GM18498 (cell line): ENCODE results near the gene LPIN3.
A peak's percentile ranks its signal among the peaks of the same experiment; 100 is the strongest.
"Not testable (repeated sequence)": the region's sequence is repeated elsewhere in the genome, so short reads cannot be mapped to it uniquely, and the experiment has no call there.

Source experiments
- ATAC-seq: cut with Tn5 transposase; IDR thresholded peaks from one replicate; pipeline ENCODE4 v1.9.1; 2021; ENCODE audit warnings: mild to moderate bottlenecking, moderate library complexity; ENCODE audit not compliant: unreplicated experiment

LPIN3 gene

DNA sequence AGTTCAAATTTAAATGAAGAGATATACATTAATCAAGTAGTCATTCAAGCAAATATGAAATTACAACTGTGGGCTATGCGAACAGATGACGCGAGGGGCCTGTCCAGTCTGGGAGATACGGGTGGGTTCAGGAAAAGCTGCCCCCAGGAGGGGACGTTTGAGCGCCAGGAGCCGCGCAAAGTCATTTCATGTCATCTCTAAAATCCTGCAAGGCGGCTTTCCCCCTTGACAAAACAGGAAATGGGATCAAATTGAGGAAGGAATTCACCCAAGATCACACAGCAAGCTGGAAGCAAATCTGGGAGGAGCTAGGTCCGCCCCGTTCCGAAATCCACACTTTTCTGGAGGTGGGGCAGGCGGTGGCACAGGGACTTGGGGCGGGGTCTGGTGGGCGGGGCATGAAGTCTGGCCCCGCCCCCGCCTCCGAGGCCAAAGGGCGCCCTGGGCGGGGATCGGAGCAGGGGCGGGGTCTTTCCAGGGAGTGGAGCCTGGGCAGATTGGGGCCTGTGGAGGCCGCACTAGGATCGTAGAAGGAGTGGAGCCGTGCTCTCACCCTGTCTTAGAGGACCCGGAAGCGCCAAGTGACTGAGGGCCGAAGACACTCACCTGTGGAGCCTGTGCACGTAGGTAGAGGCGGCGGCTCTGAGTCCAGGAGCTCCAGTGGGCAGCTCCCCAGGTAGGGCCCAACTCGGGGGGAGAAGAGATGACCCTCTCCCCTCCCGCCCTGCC lies at the start of gene LPIN3:
Gene LPIN3 (plus strand): TSS at position 495 of the 729 bp plus-strand sequence. CDS start 4,983 bp downstream, outside the sequence.
- ATAC-seq: peak; percentile 19

GRCh38 chr20:41293269-41294037 lies 47.2 kb upstream of the LPIN3 start:
- no peak for ATAC-seq

DNA sequence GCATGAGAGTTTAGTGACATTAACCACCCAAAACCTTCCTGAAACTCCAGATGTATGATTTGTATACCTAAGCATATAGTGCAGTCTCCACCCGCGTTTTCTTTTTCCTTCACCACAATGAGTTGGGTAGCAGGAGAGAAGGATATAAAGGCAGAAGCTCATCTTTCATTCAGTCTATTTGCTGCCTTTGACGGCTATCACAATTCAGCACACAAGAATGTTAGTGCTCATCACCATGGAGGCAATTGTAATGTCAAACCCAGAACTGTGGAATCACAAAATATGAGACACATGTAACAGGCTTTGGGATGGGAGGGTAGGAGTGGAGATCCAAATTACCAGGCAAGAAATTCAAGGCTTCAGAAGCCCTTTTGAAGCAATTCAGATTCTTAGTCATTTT lies 40.7 kb upstream of the LPIN3 start:
- ATAC-seq: no peak

DNA sequence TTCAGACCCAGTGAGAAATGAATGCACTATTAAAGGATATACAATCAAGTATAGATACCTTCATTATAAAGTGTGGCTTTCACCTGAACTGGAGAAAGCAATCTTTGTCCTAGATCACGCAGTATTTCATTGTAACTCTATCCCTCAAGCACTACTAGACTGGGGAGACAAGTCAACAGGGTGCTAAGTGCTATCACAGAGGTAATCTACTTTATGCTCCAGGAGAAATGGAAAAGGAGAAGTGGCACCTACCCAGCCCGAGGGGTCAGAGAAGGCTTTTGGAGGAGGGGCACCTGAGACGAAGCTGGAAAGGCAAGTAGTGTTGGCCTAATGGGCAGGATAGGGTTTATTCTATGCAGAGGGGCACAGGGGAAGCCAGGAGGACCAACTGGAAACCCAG lies 40.2 kb upstream of the LPIN3 start:
- ATAC-seq: no peak

DNA sequence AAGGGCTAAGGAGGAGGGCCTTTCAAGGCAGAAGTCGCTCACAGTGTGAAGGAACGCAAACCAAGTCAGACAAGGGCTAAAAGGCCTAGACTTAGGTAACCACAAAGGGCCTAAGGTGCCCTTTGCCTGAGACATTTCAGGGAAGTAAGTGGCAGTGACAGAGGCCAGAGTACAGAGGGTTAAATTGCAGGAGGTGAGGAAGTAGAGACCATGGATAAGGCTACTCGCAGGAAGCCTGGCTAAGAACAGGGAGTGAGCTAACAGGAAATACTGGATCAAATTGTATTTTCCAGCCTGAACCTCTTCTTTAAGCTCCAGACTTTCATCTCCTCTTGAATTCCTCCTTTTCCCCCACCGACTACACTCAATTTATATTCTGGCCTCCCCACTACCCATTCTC lies 39.7 kb upstream of the LPIN3 start:
- no peak for ATAC-seq

DNA sequence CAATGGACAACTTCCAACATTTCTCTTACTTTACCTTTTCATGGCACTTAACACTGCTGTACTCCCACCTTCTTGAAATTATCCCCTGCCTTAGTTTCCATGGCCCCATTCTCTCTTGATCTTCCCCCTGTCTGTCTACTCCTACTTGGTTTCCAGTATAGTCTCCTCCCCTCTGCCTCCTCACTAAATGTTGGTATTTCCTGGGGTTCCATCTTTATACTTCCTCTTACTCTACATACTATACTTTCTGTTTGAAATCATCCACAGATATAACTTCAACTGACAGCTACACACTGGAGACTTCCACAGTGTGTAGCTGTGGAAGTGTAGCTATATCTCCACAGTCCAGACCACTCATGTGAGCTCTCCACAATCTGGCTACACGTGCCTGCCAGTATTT lies 36.6 kb upstream of the LPIN3 start:
- ATAC-seq: no peak

- ATAC-seq: no peak
Measured at GRCh38 chr20:41304424-41305079, 36.1 kb upstream of the LPIN3 start.

GRCh38 chr20:41306061-41306727 lies 34.4 kb upstream of the LPIN3 start:
- peak; percentile 89 for ATAC-seq

- no peak for ATAC-seq
Measured at GRCh38 chr20:41307021-41307420, 33.6 kb upstream of the LPIN3 start.

GRCh38 chr20:41308290-41308711 lies 32.3 kb upstream of the LPIN3 start:
- ATAC-seq: no peak

DNA sequence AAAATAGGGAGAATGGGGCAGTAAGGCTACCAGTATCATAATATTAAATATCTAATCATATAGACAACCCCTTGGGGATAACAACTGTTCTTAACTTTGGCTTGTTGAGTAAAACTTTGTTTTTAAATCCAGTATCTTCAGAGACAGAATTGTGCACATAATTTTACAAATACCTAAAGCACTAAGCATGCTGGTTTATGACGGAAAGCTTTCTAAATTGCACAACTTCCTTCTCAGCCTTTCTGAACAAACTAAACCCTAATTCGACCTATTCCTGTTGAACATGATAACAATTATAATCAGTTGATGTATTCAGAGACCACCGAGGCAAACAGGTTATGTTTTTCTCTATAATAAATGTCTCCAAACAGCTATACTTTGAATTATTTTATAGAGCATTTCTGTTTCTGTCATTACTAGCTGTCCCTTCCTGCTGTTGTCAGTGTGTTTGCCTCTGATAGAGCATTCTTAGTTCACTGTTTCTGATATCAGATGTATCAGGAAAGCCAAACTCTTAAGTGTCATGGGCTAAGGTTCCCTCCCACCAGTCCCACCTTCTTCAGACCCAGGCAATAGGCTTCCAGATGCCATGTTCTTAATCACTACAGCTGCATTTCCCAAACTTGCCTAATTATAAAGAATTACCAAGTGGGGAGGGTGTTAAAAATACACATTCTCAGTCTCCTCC lies 31.8 kb upstream of the LPIN3 start:
- no peak for ATAC-seq

GRCh38 chr20:41309817-41310216 lies 30.8 kb upstream of the LPIN3 start:
- no peak for ATAC-seq

GRCh38 chr20:41312009-41312408 lies 28.6 kb upstream of the LPIN3 start:
- ATAC-seq: not testable (repeated sequence)

DNA sequence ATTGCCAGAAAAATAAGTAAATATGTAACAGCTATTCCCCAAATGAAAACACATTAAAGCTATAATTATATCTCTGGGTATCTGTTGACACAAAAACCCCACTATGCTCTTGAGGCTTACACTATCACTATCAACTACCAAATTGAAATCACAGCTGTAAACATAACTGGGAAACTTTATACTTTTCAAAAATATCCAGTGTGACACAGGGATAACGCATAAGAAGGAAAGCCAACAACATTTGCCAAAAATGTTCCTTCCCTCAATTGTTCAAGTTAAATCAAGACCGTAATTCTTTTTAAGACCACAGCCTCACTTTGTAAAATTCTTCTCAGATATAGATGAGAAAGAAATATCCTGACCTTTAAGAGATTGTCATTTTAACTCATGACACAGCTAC lies 26.2 kb upstream of the LPIN3 start:
- ATAC-seq: no peak

GRCh38 chr20:41316051-41316450 lies 24.6 kb upstream of the LPIN3 start:
- no peak for ATAC-seq

- peak; percentile 70 for ATAC-seq
Measured at GRCh38 chr20:41316602-41317545, 23.7 kb upstream of the LPIN3 start.

- peak; percentile 98 for ATAC-seq
Measured at GRCh38 chr20:41317546-41318270, 22.9 kb upstream of the LPIN3 start, which contains the start of gene ZHX3. TSS of gene ZHX3 (minus strand) at chr20:41317731. CDS start at chr20:41204916, 112,815 bp downstream.

DNA sequence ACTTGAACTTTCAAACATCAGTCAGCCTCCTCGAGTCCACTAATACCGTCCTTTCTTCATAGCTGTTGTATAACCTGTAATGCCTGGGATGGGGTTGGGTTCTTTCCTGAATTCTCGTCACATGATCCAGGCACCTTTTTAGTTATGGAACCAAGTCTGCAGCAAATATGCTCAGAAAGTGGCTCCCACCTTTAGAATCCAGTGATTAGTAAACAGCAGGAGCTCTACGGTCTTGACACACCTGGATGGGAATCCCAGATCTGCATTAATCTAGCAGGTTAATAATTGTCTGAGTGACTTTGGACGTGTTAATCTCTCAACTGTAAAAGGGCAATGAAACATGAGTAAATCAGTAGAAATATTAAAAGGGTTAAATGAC lies 22.4 kb upstream of the LPIN3 start:
- ATAC-seq: no peak

- ATAC-seq: no peak
Measured at GRCh38 chr20:41320441-41320840, 20.2 kb upstream of the LPIN3 start.
